HG03378 (cell line): ENCODE results near the gene MAB21L4.

Experiments
- ATAC-seq: cut with Tn5 transposase; IDR thresholded peaks from one replicate; pipeline ENCODE4 v1.9.1; 2021; ENCODE audit warnings: mild to moderate bottlenecking, moderate library complexity; ENCODE audit not compliant: unreplicated experiment

MAB21L4 gene

GRCh38 chr2:240913810-240914644 lies 18.1 kb upstream of the MAB21L4 start:
- ATAC-seq, result no peak

- ATAC-seq, result no peak
These were observed 17.2 kb upstream of the MAB21L4 start for GRCh38 chr2:240912878-240913809.

GRCh38 chr2:240911641-240912265 lies 15.8 kb upstream of the MAB21L4 start:
- ATAC-seq, result no peak

- ATAC-seq, result no peak
These were observed 13.4 kb upstream of the MAB21L4 start for GRCh38 chr2:240909216-240909974.

- no peak for ATAC-seq
These were observed 11.1 kb upstream of the MAB21L4 start for GRCh38 chr2:240906911-240907590.

- no peak for ATAC-seq
These were observed 10.4 kb upstream of the MAB21L4 start, which contains the start of gene CROCC2 for GRCh38 chr2:240906141-240906910. Gene CROCC2, plus strand, starts transcription at chr2:240906336. Its CDS starts 178 bp downstream, at chr2:240906514.

GRCh38 chr2:240905176-240905781 lies 9.3 kb upstream of the MAB21L4 start:
- no peak for ATAC-seq

GRCh38 chr2:240904216-240905175 lies 8.5 kb upstream of the MAB21L4 start:
- ATAC-seq, result no peak

- ATAC-seq, result no peak
These were observed 7.5 kb upstream of the MAB21L4 start for GRCh38 chr2:240903191-240904060.

GRCh38 chr2:240902615-240903041 lies 6.7 kb upstream of the MAB21L4 start:
- no peak for ATAC-seq

- no peak for ATAC-seq
These were observed 6.1 kb upstream of the MAB21L4 start for GRCh38 chr2:240901986-240902614.

GRCh38 chr2:240900141-240900860 lies 4.3 kb upstream of the MAB21L4 start:
- no peak for ATAC-seq

- no peak for ATAC-seq
These were observed 3.5 kb upstream of the MAB21L4 start for GRCh38 chr2:240899468-240899865.

- no peak for ATAC-seq
These were observed 2.9 kb upstream of the MAB21L4 start for GRCh38 chr2:240898731-240899467.
